Gastrocnemius medialis (tissue), 4 donors: ENCODE results near the gene CACNG1. TPM values are rescaled to one million over a fixed set of nuclear protein-coding genes. Genes with fewer than 3 reads are reported as not detected.
"Not testable (repeated sequence)": the region's sequence is repeated elsewhere in the genome, so short reads cannot be mapped to it uniquely, and the experiment has no call there.

Source experiments
- ATAC-seq, 2 donors: fragments of 150-250 bp; one replicate each; pipeline ENCODE4 v1.9.1; 2016
- DNase-seq, 2 donors: peaks; one replicate each; pipeline ENCODE4 v3.0.0-alpha.2; 2019
- H3K27ac ChIP-seq, 4 donors: fragments of 200-600 bp; sonication (generic); 1 replicate in 1 of 4; 2 replicates in 3 of 4; pipeline ENCODE4 v1.5.1; 2016 to 2018; ENCODE audit warnings: mild to moderate bottlenecking in 2 of 4, moderate library complexity in 1 of 4
- H3K27me3 ChIP-seq, 3 donors: fragments of 200-600 bp; sonication (generic) in 2 of 3; 1 replicate in 1 of 3; 2 replicates in 2 of 3; pipeline versions ENCODE4 v1.5.1 to v1.6.0; 2016 to 2019; ENCODE audit warnings: mild to moderate bottlenecking in 1 of 3, moderate library complexity in 1 of 3
- H3K36me3 ChIP-seq, 2 donors: fragments of 200-600 bp; sonication (generic) in 1 of 2; one replicate each; pipeline ENCODE4 v1.5.1; 2017 to 2018
- H3K4me1 ChIP-seq, 2 donors: fragments of 200-600 bp; sonication (generic) in 1 of 2; one replicate each; pipeline ENCODE4 v1.5.1; 2016 to 2017; ENCODE audit warnings: mild to moderate bottlenecking in 2 of 2
- H3K4me3 ChIP-seq, 4 donors: fragments of 200-600 bp; sonication (generic) in 3 of 4; 1 replicate in 1 of 4; 2 replicates in 3 of 4; pipeline ENCODE4 v1.5.1; 2016 to 2019; ENCODE audit warnings: mild to moderate bottlenecking in 2 of 4
- H3K9me3 ChIP-seq, 3 donors: fragments of 200-600 bp; sonication (generic) in 2 of 3; 1 replicate in 1 of 3; 2 replicates in 2 of 3; pipeline ENCODE4 v1.5.1; 2016 to 2019
- CTCF ChIP-seq, 5 experiments: fragments of 450-650 bp in 3 of 5; fragments of 200-600 bp in 2 of 5; sonication (generic) in 2 of 5; IDR thresholded peaks in 4 of 5; conservative IDR thresholded peaks in 1 of 5; 1 replicate in 4 of 5; 2 replicates in 1 of 5; pipeline ENCODE4 v1.5.1; 2016 to 2019; ENCODE audit warnings: antibody characterized with exemption in 5 of 5, mild to moderate bottlenecking in 3 of 5, moderate library complexity in 3 of 5
- POLR2A ChIP-seq, 2 donors: fragments of 450-650 bp; IDR thresholded peaks; one replicate each; pipeline ENCODE4 v1.6.1; 2017; ENCODE audit warnings: antibody characterized with exemption in 2 of 2, mild to moderate bottlenecking in 2 of 2, moderate library complexity in 2 of 2
- in situ Hi-C, 4 donors: fragments of 200-750 bp; cut with MboI; loops; one replicate each; pipeline versions ENCODE4 v1.15.0 to v1.8.0; 2017; ENCODE audit warnings: low sequenced_read_pairs in 4 of 4
- intact Hi-C: fragments of 100-400 bp; cut with DNase I; formaldehyde crosslinking; loops from one replicate; pipeline ENCODE4 v1.15.1; 2023; ENCODE audit warnings: low total_unique reads
- total RNA-seq, 4 donors: library from RNA; depleted of rRNA; stranded (reverse); fragments of >200 nt; gene quantifications; one replicate each; pipeline versions ENCODE4 v1.1.0 to v1.2.3, GENCODE V29; 2016

CACNG1 gene
- total RNA-seq, 4 donors from 2014 or later = 120 to 203 (median 154) TPM

GRCh38 chr17:67092291-67092690 is 47.9 kb downstream of the CACNG1 start:
- ATAC-seq = peak in 1 of 2 donors; percentile 6
- H3K4me1 ChIP-seq = peaks cover 30 to 47% of the 10 kb centered on the region in 2 donors
- intact Hi-C loops (no loop called here), in situ Hi-C loops (no loop called here)
- no peaks in the 10 kb centered on the region for H3K27me3 ChIP-seq
- no peak for DNase-seq
- peaks cover 0 to 2% of the 10 kb centered on the region in 2 donors for H3K36me3 ChIP-seq
- no peak overlapping the region for H3K27ac ChIP-seq
- H3K4me3 ChIP-seq = no peak overlapping the region
- no peaks in the 10 kb centered on the region for H3K9me3 ChIP-seq
- no peak for TF ChIP-seq POLR2A (IDR thresholded peaks at IDR 0.05)
- no peak for TF ChIP-seq CTCF (IDR thresholded peaks at IDR 0.05 in 4 of 5, conservative IDR thresholded peaks at IDR 0.05 in 1 of 5)

- Histone ChIP-seq H3K4me1 (peaks cover 34 to 51% of the 10 kb centered on the region in 2 donors), H3K27ac (peak overlapping the region in 3 of 4 donors; percentile 10 to 24 (median 17))
- H3K27me3 ChIP-seq, intact Hi-C loops, H3K9me3 ChIP-seq, in situ Hi-C loops, H3K4me3 ChIP-seq, H3K36me3 ChIP-seq: not testable (repeated sequence)
- ATAC-seq (peak; percentile 25 to 63), DNase-seq (peak; percentile 12 to 68)
These were observed 48.4 kb downstream of the CACNG1 start for GRCh38 chr17:67092710-67093109.

- peak overlapping the region in 3 of 4 donors; percentile 10 to 24 (median 17) for H3K27ac ChIP-seq
- no peak for ATAC-seq
- no peaks in the 10 kb centered on the region for H3K27me3 ChIP-seq
- no peaks in the 10 kb centered on the region for H3K36me3 ChIP-seq
- H3K4me1 ChIP-seq = peaks cover 40 to 55% of the 10 kb centered on the region in 2 donors
- H3K4me3 ChIP-seq = no peak overlapping the region
- no peaks in the 10 kb centered on the region for H3K9me3 ChIP-seq
- no peak for DNase-seq
- TF ChIP-seq POLR2A (IDR thresholded peaks at IDR 0.05) = no peak
- TF ChIP-seq CTCF (IDR thresholded peaks at IDR 0.05 in 4 of 5, conservative IDR thresholded peaks at IDR 0.05 in 1 of 5) = no peak
- intact Hi-C loops = no loop called here
- in situ Hi-C loops = no loop called here
These were observed 49.0 kb downstream of the CACNG1 start for GRCh38 chr17:67093348-67093747.

GRCh38 chr17:67095291-67095690 is 50.9 kb downstream of the CACNG1 start:
- H3K4me3 ChIP-seq, ATAC-seq, H3K36me3 ChIP-seq, H3K9me3 ChIP-seq, H3K27me3 ChIP-seq, in situ Hi-C loops: not testable (repeated sequence)
- Histone ChIP-seq H3K4me1 (peaks cover 41 to 71% of the 10 kb centered on the region in 2 donors), H3K27ac (peak overlapping the region in 2 of 4 donors; percentile 64 to 67)
- intact Hi-C loops = loop anchor here (5.0 kb wide), 1 partner anchor 48 kb away; no protein-coding TSS in a partner anchor
- peak; percentile 50 to 62 for DNase-seq

GRCh38 chr17:67095803-67096202 is 51.4 kb downstream of the CACNG1 start:
- Histone ChIP-seq H3K9me3 (no peaks in the 10 kb centered on the region), H3K4me3 (no peak overlapping the region), H3K27me3 (no peaks in the 10 kb centered on the region), H3K4me1 (peaks cover 41 to 71% of the 10 kb centered on the region in 2 donors), H3K27ac (peak overlapping the region in 3 of 4 donors; percentile 37 to 67 (median 64)), H3K36me3 (no peaks in the 10 kb centered on the region)
- in situ Hi-C loops (no loop called here), intact Hi-C loops (loop anchor here (5.0 kb wide), 1 partner anchor 49 kb away; no protein-coding TSS in a partner anchor)
- ATAC-seq (no peak), DNase-seq (no peak)
- TF ChIP-seq POLR2A (IDR thresholded peaks at IDR 0.05) (no peak), CTCF (IDR thresholded peaks at IDR 0.05 in 4 of 5, conservative IDR thresholded peaks at IDR 0.05 in 1 of 5) (no peak)

- peak overlapping the region; percentile 21 to 67 (median 50) for H3K27ac ChIP-seq
- TF ChIP-seq CTCF (IDR thresholded peaks at IDR 0.05 in 4 of 5, conservative IDR thresholded peaks at IDR 0.05 in 1 of 5) = no peak
- TF ChIP-seq POLR2A (IDR thresholded peaks at IDR 0.05) = no peak
- in situ Hi-C loops = no loop called here
- ATAC-seq (no peak), DNase-seq (no peak)
- H3K4me1 ChIP-seq = peaks cover 41 to 71% of the 10 kb centered on the region in 2 donors
- no peak overlapping the region for H3K4me3 ChIP-seq
- no peaks in the 10 kb centered on the region for H3K9me3 ChIP-seq
- H3K36me3 ChIP-seq = no peaks in the 10 kb centered on the region
- no peaks in the 10 kb centered on the region for H3K27me3 ChIP-seq
- intact Hi-C loops = loop anchor here (5.0 kb wide), 1 partner anchor 49 kb away; no protein-coding TSS in a partner anchor
These were observed 52.3 kb downstream of the CACNG1 start for GRCh38 chr17:67096609-67097008.
